Natural killer cell treated with Interleukin-12 subunit alpha and Interleukin-12 subunit beta and Interleukin-15 and Interleukin-18, amount 100 ng/mL, for 72 hours (primary cell): ENCODE results near the gene DOK4. TPM values are rescaled to one million over a fixed set of nuclear protein-coding genes. Genes with fewer than 3 reads are reported as not detected.

ENCODE experiments used
- ATAC-seq, 2 donors: fragments of 150-1000 bp; cut with Tn5 transposase in 1 of 2; sonication (Bioruptor Pico), chemical (Tn5 transposase) in 1 of 2; 2 replicates each; pipeline ENCODE4 v1.10.0; 2021
- DNase-seq: peaks from one replicate; pipeline ENCODE4 v3.0.0; 2022; ENCODE audit warnings: low spot score
- H3K27ac Mint-ChIP-seq, 2 donors: 1 replicate in 1 of 2; 2 replicates in 1 of 2; pipeline ENCODE4 v1.8.0; 2022; ENCODE audit warnings: mixed read lengths in 2 of 2, mild to moderate bottlenecking in 1 of 2, moderate library complexity in 1 of 2
- H3K27me3 Mint-ChIP-seq, 2 donors: 1 replicate in 1 of 2; 2 replicates in 1 of 2; pipeline ENCODE4 v1.8.0; 2022; ENCODE audit warnings: mixed read lengths in 2 of 2
- H3K36me3 Mint-ChIP-seq: one replicate; pipeline ENCODE4 v1.8.0; 2022; ENCODE audit warnings: mixed read lengths
- H3K4me1 Mint-ChIP-seq, 2 donors: 1 replicate in 1 of 2; 2 replicates in 1 of 2; pipeline ENCODE4 v1.8.0; 2022; ENCODE audit warnings: low read depth in 2 of 2, mixed read lengths in 2 of 2, mild to moderate bottlenecking in 1 of 2
- H3K4me3 Mint-ChIP-seq: one replicate; pipeline ENCODE4 v1.8.0; 2022; ENCODE audit warnings: mixed read lengths
- H3K9me3 Mint-ChIP-seq: 2 replicates; pipeline ENCODE4 v1.8.0; 2022; ENCODE audit warnings: mixed read lengths
- total RNA-seq, 2 donors: library from RNA; stranded (reverse); gene quantifications; one replicate each; pipeline ENCODE4 v1.2.3, GENCODE V29; 2022

The DOK4 gene
- 1 to 10 TPM; 4.2 to 6.5 TPM for total RNA-seq

GRCh38 chr16:57485916-57486857 lies at the start of gene DOK4:
TSS of gene DOK4 (minus strand) at chr16:57486493. CDS start at chr16:57479507, 6,986 bp downstream.
- Mint-ChIP-seq H3K36me3 (no peaks in the 10 kb centered on the region), H3K4me1 (peaks cover 6 to 19% of the 10 kb centered on the region in 2 donors), H3K9me3 (no peaks in the 10 kb centered on the region), H3K4me3 (peak within 1 kb of the TSS; percentile 92), H3K27ac (peak within 1 kb of the TSS; percentile 57 to 78), H3K27me3 (no peaks in the 10 kb centered on the region)
- peak; percentile 82 for DNase-seq
- ATAC-seq = peak; percentile 95 to 96

DNA sequence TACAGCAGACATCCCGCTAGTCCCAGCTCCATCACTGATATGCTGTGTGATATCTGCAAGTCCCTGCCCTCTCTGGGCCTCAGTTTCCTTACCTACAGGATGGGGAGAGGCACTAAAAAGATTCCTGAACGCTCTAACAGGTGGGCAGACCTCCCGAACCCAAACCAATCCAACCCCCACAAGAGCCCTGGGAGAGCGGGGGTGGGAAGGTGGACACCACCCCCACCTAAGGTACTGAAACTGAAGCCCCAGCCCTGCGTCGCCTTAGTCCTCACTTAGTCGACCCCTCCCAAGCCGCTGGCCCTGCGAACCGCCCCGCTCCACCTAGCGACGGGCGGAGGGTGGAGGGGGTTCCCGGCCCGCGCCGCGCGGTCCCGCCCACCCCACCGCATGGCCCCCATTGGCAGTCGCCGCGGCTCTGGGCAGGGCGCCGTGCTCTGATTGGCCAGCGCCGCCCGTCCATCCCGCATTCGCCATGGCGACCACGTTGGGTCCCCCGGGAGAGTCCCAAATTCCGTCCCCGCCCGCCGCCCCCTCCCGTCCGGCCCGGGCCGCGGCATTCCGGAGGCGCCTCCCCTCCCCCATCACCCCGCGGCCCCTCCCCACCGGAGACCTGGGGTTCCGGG lies 49.5 kb upstream of the DOK4 start:
- ATAC-seq = peak; percentile 87 to 92
- H3K4me3 Mint-ChIP-seq = peak overlapping the region; percentile 98
- H3K9me3 Mint-ChIP-seq = no peaks in the 10 kb centered on the region
- peak overlapping the region; percentile 100 for H3K27ac Mint-ChIP-seq
- H3K36me3 Mint-ChIP-seq = no peaks in the 10 kb centered on the region
- peak; percentile 97 for DNase-seq
- no peaks in the 10 kb centered on the region for H3K27me3 Mint-ChIP-seq
- peaks cover 72 to 73% of the 10 kb centered on the region in 2 donors for H3K4me1 Mint-ChIP-seq

DNA sequence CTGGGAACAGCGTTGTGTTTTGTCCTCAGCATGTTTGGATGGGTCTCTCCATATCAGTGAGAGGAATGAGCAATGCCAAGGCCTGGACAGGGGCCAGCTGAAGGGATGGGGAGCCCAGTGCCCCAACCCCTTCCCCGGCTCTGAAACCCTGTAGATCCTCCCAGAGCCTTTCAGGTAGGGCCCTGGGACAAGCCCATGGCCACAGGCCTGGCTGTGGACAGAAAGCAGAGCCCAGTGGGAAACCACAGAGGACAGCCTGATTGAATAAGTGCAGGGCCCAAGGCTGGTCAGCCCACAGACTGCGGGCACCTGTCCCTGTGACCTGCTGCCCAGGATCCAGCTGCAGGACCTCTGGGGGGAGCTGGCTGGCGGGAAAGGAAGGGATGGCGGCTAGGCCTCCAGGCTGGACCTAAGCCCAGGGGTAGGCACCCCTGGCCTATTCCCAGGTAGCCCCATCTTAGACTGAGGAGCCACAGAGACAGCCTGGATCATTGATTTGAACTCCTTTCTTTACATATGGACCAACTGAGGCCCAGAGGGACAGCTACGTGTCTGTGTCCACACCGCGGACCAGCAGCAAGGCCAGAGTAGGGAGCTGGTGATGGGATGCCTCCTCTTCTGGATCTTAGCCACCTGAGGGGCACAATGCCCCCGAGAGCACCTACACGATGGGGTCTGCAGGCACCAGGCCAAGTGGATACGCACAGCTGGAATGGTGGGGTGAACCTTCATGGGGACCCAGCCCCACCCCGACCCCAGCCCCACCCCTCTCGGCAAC lies 48.8 kb upstream of the DOK4 start:
- Mint-ChIP-seq H3K4me3 (peak overlapping the region; percentile 98), H3K27ac (peak overlapping the region; percentile 100), H3K4me1 (peaks cover 73 to 75% of the 10 kb centered on the region in 2 donors), H3K9me3 (no peaks in the 10 kb centered on the region), H3K27me3 (no peaks in the 10 kb centered on the region), H3K36me3 (no peaks in the 10 kb centered on the region)
- no peak for ATAC-seq
- DNase-seq = no peak

- H3K27ac Mint-ChIP-seq = peak overlapping the region; percentile 100
- no peaks in the 10 kb centered on the region for H3K27me3 Mint-ChIP-seq
- H3K36me3 Mint-ChIP-seq = no peaks in the 10 kb centered on the region
- peak overlapping the region; percentile 98 for H3K4me3 Mint-ChIP-seq
- DNase-seq = no peak
- no peak for ATAC-seq
- no peaks in the 10 kb centered on the region for H3K9me3 Mint-ChIP-seq
- peaks cover 80% of the 10 kb centered on the region in 2 donors for H3K4me1 Mint-ChIP-seq
Observed at GRCh38 chr16:57534337-57534880, 48.1 kb upstream of the DOK4 start.

DNA sequence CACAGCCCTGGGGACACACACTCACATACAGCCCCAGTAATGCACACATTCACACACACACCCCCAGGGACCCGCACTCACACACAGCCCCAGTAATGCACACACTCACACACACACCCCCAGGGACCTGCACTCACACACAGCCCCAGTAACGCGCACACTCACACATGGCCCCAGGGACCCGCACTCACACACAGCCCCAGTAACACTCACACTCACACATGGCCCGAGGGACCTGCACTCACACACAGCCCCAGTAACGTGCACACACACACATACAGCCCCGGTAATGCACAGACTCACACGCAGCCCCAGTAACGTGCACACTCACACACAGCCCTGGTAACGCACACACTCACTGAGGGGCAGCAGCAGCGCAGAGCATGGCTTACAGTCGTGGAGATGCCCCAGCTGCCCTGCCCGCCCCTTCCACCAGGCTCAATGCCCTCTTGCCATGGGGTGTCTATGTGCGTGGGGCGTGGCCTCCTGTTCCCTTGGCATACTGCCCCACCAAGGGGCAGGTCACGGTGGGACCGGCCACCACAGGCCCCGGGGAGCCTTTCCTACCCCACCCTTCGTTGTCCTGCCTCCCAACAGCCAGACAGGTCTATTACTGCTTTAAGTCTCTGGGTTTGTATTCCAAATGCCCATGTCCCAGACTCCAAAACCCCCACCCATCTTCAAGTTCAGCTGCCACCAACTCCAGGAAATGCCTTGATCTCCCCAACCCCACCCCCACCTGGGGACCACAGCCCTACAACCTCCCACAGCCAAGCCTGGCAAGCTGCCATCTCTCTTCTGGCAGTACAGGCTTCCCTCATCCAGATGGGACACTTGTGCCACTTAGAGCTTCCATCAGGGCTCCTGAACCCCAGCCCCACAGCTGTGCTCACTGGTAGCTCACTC lies 47.4 kb upstream of the DOK4 start:
- Mint-ChIP-seq H3K4me1 (peaks cover 75% of the 10 kb centered on the region in 2 donors), H3K27me3 (no peaks in the 10 kb centered on the region), H3K4me3 (peak overlapping the region; percentile 98), H3K9me3 (no peaks in the 10 kb centered on the region), H3K36me3 (no peaks in the 10 kb centered on the region), H3K27ac (peak overlapping the region; percentile 100)
- ATAC-seq (no peak), DNase-seq (no peak)

DNA sequence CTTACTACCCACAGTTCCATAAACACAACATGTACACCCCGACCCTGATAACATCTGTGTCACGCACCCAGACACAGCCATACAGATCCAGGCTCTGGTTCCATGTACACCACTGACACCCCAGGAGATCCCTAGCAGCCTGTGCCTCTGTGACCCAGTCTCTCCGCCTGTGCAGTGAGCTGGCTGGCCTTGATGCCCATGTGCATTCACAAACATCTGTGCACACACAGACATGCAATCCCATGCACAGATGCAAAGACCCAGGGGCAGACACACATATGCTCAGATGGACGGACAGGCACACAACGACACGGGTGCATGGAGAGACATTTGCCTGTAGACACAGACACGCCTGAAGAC lies 46.0 kb upstream of the DOK4 start:
- Mint-ChIP-seq H3K9me3 (no peaks in the 10 kb centered on the region), H3K27me3 (no peaks in the 10 kb centered on the region), H3K27ac (peak overlapping the region; percentile 100), H3K4me3 (peak overlapping the region; percentile 98), H3K36me3 (no peaks in the 10 kb centered on the region), H3K4me1 (peaks cover 60 to 65% of the 10 kb centered on the region in 2 donors)
- DNase-seq (no peak), ATAC-seq (no peak)

- Mint-ChIP-seq H3K9me3 (no peaks in the 10 kb centered on the region), H3K27me3 (no peaks in the 10 kb centered on the region), H3K27ac (peak overlapping the region; percentile 100), H3K36me3 (no peaks in the 10 kb centered on the region), H3K4me1 (peaks cover 55 to 63% of the 10 kb centered on the region in 2 donors), H3K4me3 (peak overlapping the region; percentile 98)
- ATAC-seq (no peak), DNase-seq (peak; percentile 49)
Observed at GRCh38 chr16:57531635-57532265, 45.5 kb upstream of the DOK4 start.

- H3K9me3 Mint-ChIP-seq = no peaks in the 10 kb centered on the region
- H3K27me3 Mint-ChIP-seq = no peaks in the 10 kb centered on the region
- peak overlapping the region; percentile 100 for H3K27ac Mint-ChIP-seq
- H3K36me3 Mint-ChIP-seq = no peaks in the 10 kb centered on the region
- ATAC-seq (no peak), DNase-seq (no peak)
- H3K4me3 Mint-ChIP-seq = peak overlapping the region; percentile 98
- peaks cover 55 to 65% of the 10 kb centered on the region in 2 donors for H3K4me1 Mint-ChIP-seq
Observed at GRCh38 chr16:57531253-57531575, 44.9 kb upstream of the DOK4 start.

DNA sequence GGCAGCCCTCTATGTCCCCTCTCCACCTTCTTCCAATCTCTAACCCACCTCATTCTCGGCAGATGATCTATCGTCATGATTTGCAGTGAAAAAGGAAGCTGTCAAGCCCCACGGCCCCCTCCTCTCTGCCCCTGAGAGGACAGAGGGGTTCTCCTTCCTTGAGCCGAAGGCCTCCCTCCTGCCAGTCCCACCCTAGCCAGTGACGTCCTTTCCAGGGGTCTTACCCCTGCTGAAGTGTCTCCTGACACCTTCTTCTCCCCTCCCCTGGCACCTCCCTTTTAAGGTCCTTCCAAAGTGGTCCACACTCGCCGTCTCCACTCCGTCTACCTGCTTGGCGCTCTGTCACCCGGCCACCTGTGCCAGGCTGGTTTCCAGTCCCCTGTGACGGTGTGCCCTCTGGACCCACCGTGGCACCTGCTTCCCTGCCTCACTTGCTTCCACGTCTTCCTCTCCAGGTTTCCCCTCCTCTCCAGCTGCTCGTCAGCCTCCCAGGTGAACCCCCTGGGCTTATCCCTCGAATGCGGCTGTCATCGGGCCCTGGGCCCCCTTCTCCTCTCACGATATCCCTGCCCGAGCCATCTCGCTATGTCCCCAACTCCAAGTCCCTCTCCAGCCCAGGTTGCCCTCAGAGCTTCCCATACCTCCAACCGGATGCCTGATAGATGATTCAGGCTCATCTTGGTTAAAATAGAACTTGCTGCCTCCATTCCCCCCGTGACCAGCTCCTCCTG lies 44.4 kb upstream of the DOK4 start:
- Mint-ChIP-seq H3K27ac (peak overlapping the region; percentile 100), H3K9me3 (no peaks in the 10 kb centered on the region), H3K36me3 (no peaks in the 10 kb centered on the region), H3K27me3 (no peaks in the 10 kb centered on the region), H3K4me1 (peaks cover 55 to 64% of the 10 kb centered on the region in 2 donors), H3K4me3 (peak overlapping the region; percentile 98)
- DNase-seq = peak; percentile 42
- peak in 1 of 2 donors; percentile 2 for ATAC-seq

- DNase-seq (peak; percentile 88), ATAC-seq (peak; percentile 88 to 94)
- H3K27ac Mint-ChIP-seq = peak overlapping the region; percentile 100
- no peaks in the 10 kb centered on the region for H3K9me3 Mint-ChIP-seq
- H3K36me3 Mint-ChIP-seq = no peaks in the 10 kb centered on the region
- no peaks in the 10 kb centered on the region for H3K27me3 Mint-ChIP-seq
- H3K4me1 Mint-ChIP-seq = peaks cover 55 to 64% of the 10 kb centered on the region in 2 donors
- H3K4me3 Mint-ChIP-seq = peak overlapping the region; percentile 98
Observed at GRCh38 chr16:57530104-57530521, 43.8 kb upstream of the DOK4 start.

DNA sequence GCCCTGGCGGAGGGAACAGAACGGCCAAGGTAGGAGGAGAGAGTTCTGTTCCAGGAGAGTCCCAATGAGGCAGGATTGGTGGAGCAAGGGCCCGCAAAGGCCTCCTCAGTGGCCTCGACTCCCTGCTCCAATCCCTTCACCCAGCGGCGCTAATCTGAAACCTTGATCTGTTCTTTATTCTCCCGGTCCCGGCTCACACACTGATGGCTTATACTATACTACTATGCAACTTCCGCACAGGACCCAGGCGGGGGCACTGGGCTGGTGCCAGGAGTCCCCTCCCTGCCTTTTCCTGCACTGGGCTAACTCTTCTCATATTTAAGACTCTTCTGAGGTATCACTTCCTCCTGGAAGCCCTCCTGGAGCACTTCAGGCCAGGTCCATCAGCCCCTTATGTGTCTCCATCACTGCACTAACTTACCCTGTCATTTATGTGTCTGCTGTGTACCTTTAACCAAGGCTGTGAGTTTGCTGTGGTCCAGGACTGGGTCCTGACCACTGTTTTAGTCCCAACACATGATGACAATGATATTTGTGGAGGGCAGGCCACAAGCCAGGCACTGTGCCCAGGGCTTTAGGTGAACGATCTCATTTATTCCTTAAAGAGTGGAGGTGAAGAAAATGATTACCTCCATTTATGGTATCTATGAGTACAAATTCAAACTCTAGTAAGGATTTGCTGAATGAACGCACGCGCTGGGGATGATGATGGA lies 43.3 kb upstream of the DOK4 start:
- Mint-ChIP-seq H3K27ac (peak overlapping the region; percentile 100), H3K27me3 (no peaks in the 10 kb centered on the region), H3K9me3 (no peaks in the 10 kb centered on the region), H3K36me3 (no peaks in the 10 kb centered on the region), H3K4me3 (peak overlapping the region; percentile 98), H3K4me1 (peaks cover 51 to 58% of the 10 kb centered on the region in 2 donors)
- DNase-seq = peak; percentile 57
- ATAC-seq = peak; percentile 20 to 28
